HepG2 (cell line): ENCODE results near the gene EYA3. TPM values are rescaled to one million over a fixed set of nuclear protein-coding genes. Genes with fewer than 3 reads are reported as not detected.

ENCODE experiments used
- ATAC-seq: fragments of 200-7000 bp; cut with Tn5 transposase; 3 replicates; pipeline ENCODE4 v1.9.1; 2020; ENCODE audit warnings: mild to moderate bottlenecking, moderate library complexity
- BruUV-seq: library from RNA; stranded (reverse); fragments of 400-500 nt; replicated peaks from 2 replicates; lab custom pipeline; 2021; lab: Mats Ljungman, UMichigan
- CTCF ChIA-PET: fragments of 300-600 bp; formaldehyde crosslinking; extraction: SDS; loops from one replicate; lab custom pipeline; 2021; ENCODE audit warnings: low total read pairs, inconsistent platforms, low intra/inter-chr PET ratio; lab: Yijun Ruan, JAX
- POLR2A ChIA-PET: fragments of 350-600 bp; sonication (Branson Sonifier 250); formaldehyde crosslinking; loops from one replicate; lab custom pipeline; 2020; ENCODE audit warnings: antibody characterized with exemption, inconsistent platforms; lab: Yijun Ruan, JAX
- DNase-seq: peaks from one replicate; pipeline ENCODE4 v3.0.0-alpha.2; 2015; ENCODE audit warnings: low spot score
- FAIRE-seq: peaks from 3 replicates; lab custom pipeline; 2011; peaks lifted over from hg19 to GRCh38; lab: Jason Lieb, UNC
- H2AFZ ChIP-seq: one replicate; pipeline ENCODE4 v1.6.1; 2011; ENCODE audit warnings: low read length, inconsistent platforms
- H3K27ac ChIP-seq: fragments of 300-600 bp; 3 replicates; pipeline ENCODE4 v1.8.0; 2011; ENCODE audit warnings: mixed run types, mild to moderate bottlenecking, mixed read lengths, low read length, inconsistent platforms; ENCODE audit not compliant: insufficient read depth; ENCODE audit errors: extremely low read length
- H3K27me3 ChIP-seq, 2 experiments: fragments of 200-600 bp in 1 of 2; 2 replicates in 1 of 2; 3 replicates in 1 of 2; pipeline versions ENCODE4 v1.6.0 to v1.8.0; 2011; ENCODE audit warnings: low read length in 2 of 2, mild to moderate bottlenecking in 2 of 2, moderate library complexity in 2 of 2, inconsistent platforms in 1 of 2; ENCODE audit not compliant: insufficient read depth in 2 of 2, control insufficient read depth in 1 of 2
- H3K36me3 ChIP-seq, 2 experiments: fragments of 200-600 bp in 1 of 2; replicated peaks in 1 of 2; 2 replicates in 1 of 2; 3 replicates in 1 of 2; pipeline versions ENCODE4 v1.5.1 to v1.8.0; 2011; ENCODE audit warnings: low read length in 2 of 2, inconsistent platforms in 1 of 2; ENCODE audit not compliant: insufficient read depth in 2 of 2, control insufficient read depth in 1 of 2
- H3K4me1 ChIP-seq: 2 replicates; pipeline ENCODE4 v1.5.1; 2012; ENCODE audit warnings: low read length, inconsistent platforms; ENCODE audit not compliant: insufficient read depth
- H3K4me2 ChIP-seq: 2 replicates; pipeline ENCODE4 v1.6.0; 2011; ENCODE audit warnings: low read depth, low read length, inconsistent platforms
- H3K4me3 ChIP-seq, 3 experiments: fragments of 200-600 bp in 1 of 3; sonication (generic), shearing (Covaris generic) in 1 of 3; replicated peaks in 1 of 3; 2 replicates each; pipeline ENCODE4 v1.5.1; 2011 to 2016; ENCODE audit warnings: low read length in 3 of 3, inconsistent platforms in 2 of 3, low read depth in 2 of 3, mild to moderate bottlenecking in 2 of 3, control low read depth in 1 of 3, mixed read lengths in 1 of 3; ENCODE audit not compliant: insufficient read depth in 1 of 3
- H3K79me2 ChIP-seq: one replicate; pipeline ENCODE4 v1.6.1; 2011; ENCODE audit warnings: low read length, inconsistent platforms; ENCODE audit not compliant: insufficient read depth
- H3K9ac ChIP-seq: 2 replicates; pipeline ENCODE4 v1.6.0; 2011; ENCODE audit warnings: mild to moderate bottlenecking, low read depth, low read length, inconsistent platforms; ENCODE audit not compliant: insufficient read depth
- H3K9me3 ChIP-seq: 2 replicates; pipeline ENCODE4 v1.5.1; 2012; ENCODE audit warnings: mild to moderate bottlenecking, low read length
- H4K20me1 ChIP-seq: 2 replicates; pipeline ENCODE4 v1.6.0; 2011; ENCODE audit warnings: inconsistent platforms, mild to moderate bottlenecking, low read length, moderate library complexity; ENCODE audit not compliant: insufficient read depth
- HNF1B ChIP-seq: sonication (generic); formaldehyde crosslinking; IDR thresholded peaks from 2 replicates; pipeline ENCODE4 v1.5.1; 2020; ENCODE audit warnings: mild to moderate bottlenecking, moderate library complexity, missing genetic modification reagents
- IRX3 ChIP-seq: sonication (generic); formaldehyde crosslinking; IDR thresholded peaks from 2 replicates; pipeline ENCODE4 v1.8.1; 2023; ENCODE audit warnings: mild to moderate bottlenecking, low read depth, missing genetic modification reagents, borderline replicate concordance
- SAFB2 ChIP-seq: sonication (generic); formaldehyde crosslinking; IDR thresholded peaks from 2 replicates; pipeline ENCODE4 v1.5.1; 2020; ENCODE audit warnings: missing genetic modification reagents, low read depth, mild to moderate bottlenecking, borderline replicate concordance
- TAF1 ChIP-seq: sonication (generic); formaldehyde crosslinking; IDR thresholded peaks from 2 replicates; pipeline ENCODE4 v1.4.0; 2020; ENCODE audit warnings: missing genetic modification reagents
- TERF1 ChIP-seq: sonication (generic); formaldehyde crosslinking; IDR thresholded peaks from 2 replicates; pipeline ENCODE4 v1.8.0; 2022; ENCODE audit warnings: mild to moderate bottlenecking, missing genetic modification reagents, moderate library complexity
- ZHX1 ChIP-seq: sonication (generic); formaldehyde crosslinking; IDR thresholded peaks from 2 replicates; pipeline ENCODE4 v1.8.1; 2022; ENCODE audit warnings: low read depth, mild to moderate bottlenecking, missing genetic modification reagents
- ZNF138 ChIP-seq: sonication (generic); formaldehyde crosslinking; IDR thresholded peaks from 2 replicates; pipeline ENCODE4 v1.5.0; 2020; ENCODE audit warnings: mild to moderate bottlenecking, low read depth, missing genetic modification reagents
- ZNF180 ChIP-seq: sonication (generic); formaldehyde crosslinking; IDR thresholded peaks from 2 replicates; pipeline ENCODE4 v1.4.0; 2020; ENCODE audit warnings: low read depth, missing genetic modification reagents, borderline replicate concordance
- ZNF615 ChIP-seq: sonication (generic); formaldehyde crosslinking; IDR thresholded peaks from 2 replicates; pipeline ENCODE4 v1.5.0; 2020; ENCODE audit warnings: mild to moderate bottlenecking, missing genetic modification reagents, borderline replicate concordance
- ZNF7 ChIP-seq: IDR thresholded peaks from 2 replicates; pipeline ENCODE4 v1.6.1; 2016; ENCODE audit warnings: missing biosample characterization, missing genetic modification reagents
- ZNF761 ChIP-seq: sonication (generic); formaldehyde crosslinking; conservative IDR thresholded peaks from 2 replicates; pipeline ENCODE4 v1.4.0; 2020; ENCODE audit warnings: mild to moderate bottlenecking, missing genetic modification reagents
- ZSCAN31 ChIP-seq: sonication (generic); formaldehyde crosslinking; IDR thresholded peaks from 2 replicates; pipeline ENCODE4 v1.5.0; 2020; ENCODE audit warnings: low read depth, mild to moderate bottlenecking, missing genetic modification reagents
- WGBS: methylation state at CpG from one replicate; pipeline ENCODE4 v1.1.6; 2017; ENCODE audit warnings: low lambda C conversion rate; 5-methylcytosine and 5-hydroxymethylcytosine counted together
- in situ Hi-C: cut with HindIII; loops from 2 replicates; pipeline ENCODE4 v1.10.0; 2017; ENCODE audit warnings: low pct_unique_long_range_greater_than_20kb; ENCODE audit not compliant: extremely low pct_ligation_motif_present
- intact Hi-C: fragments of 100-400 bp; cut with micrococcal nuclease; formaldehyde crosslinking; loops from one replicate; pipeline ENCODE4 v1.10.0; 2022; ENCODE audit not compliant: unreplicated experiment
- polyA plus RNA-seq, 8 experiments: library from polyadenylated mRNA; depleted of rRNA in 3 of 8; stranded (reverse) in 7 of 8; unstranded in 1 of 8; fragments of >200 nt; fragmentation: Illumina TruSeq in 4 of 8; extraction: Trizol in 4 of 8; gene quantifications; 2 replicates each; pipeline versions ENCODE4 v1.2.1 to v1.2.3, GENCODE V29; 2011 to 2016; ENCODE audit warnings: low read depth in 4 of 8, missing spikeins in 1 of 8, mixed read lengths in 1 of 8; ENCODE audit not compliant: insufficient read depth in 1 of 8
- total RNA-seq, 5 experiments: library from RNA; depleted of rRNA; stranded (reverse); fragments of >200 nt; fragmentation: Illumina TruSeq; extraction: Trizol; gene quantifications; 2 replicates each; pipeline ENCODE4 v1.2.3, GENCODE V29; 2016; ENCODE audit warnings: low read depth in 1 of 5

The EYA3 gene
- total and polyA plus RNA-seq, 2 of the 13 experiments (the other 11 are each of a cell fraction or from before 2014, with no cell fraction given), result 13.9 to 19.7 TPM

GRCh38 chr1:27968692-27969091 lies 119.7 kb downstream of the EYA3 start:
- in situ Hi-C loops (no loop called here), intact Hi-C loops (no loop called here)
- ChIA-PET POLR2A (no interaction called here), CTCF (no interaction called here)
- H3K4me3 ChIP-seq, result no peak overlapping the region
- ATAC-seq (no peak), DNase-seq (no peak), FAIRE-seq (no peak)
- no peaks in the 10 kb centered on the region for H3K9me3 ChIP-seq
- BruUV-seq, result no TSS peak
- H3K79me2 ChIP-seq, result no peaks in the 10 kb centered on the region
- H3K4me1 ChIP-seq, result no peaks in the 10 kb centered on the region
- no peak overlapping the region for H3K4me2 ChIP-seq
- H3K9ac ChIP-seq, result no peak overlapping the region
- H3K36me3 ChIP-seq, result peaks cover 5 to 12% of the 10 kb centered on the region in 2 experiments; a peak in 4 of 5 replicates
- 92% methylated on average over 3 of the region's 3 CpGs for WGBS
- no peaks in the 10 kb centered on the region for H3K27me3 ChIP-seq
- no peak overlapping the region for H3K27ac ChIP-seq
- no peaks in the 10 kb centered on the region for H4K20me1 ChIP-seq
- TF ChIP-seq ZSCAN31 (CRISPR knock-in tag), result no peak
- no peak for TF ChIP-seq HNF1B
- TF ChIP-seq ZHX1 (CRISPR knock-in tag), result no peak
- TF ChIP-seq ZNF761 (CRISPR knock-in tag), result no peak
- TF ChIP-seq ZNF7 (CRISPR knock-in tag), result no peak
- TF ChIP-seq SAFB2 (CRISPR knock-in tag), result no peak
- TF ChIP-seq ZNF615, result no peak
- TF ChIP-seq TERF1 (CRISPR knock-in tag), result no peak
- no peak for TF ChIP-seq ZNF180 (CRISPR knock-in tag)
- no peak for TF ChIP-seq ZNF138 (CRISPR knock-in tag)
- no peak for TF ChIP-seq TAF1 (CRISPR knock-in tag)
- TF ChIP-seq IRX3 (CRISPR knock-in tag), result no peak
- no peak overlapping the region for H2AFZ ChIP-seq
